Brain microvascular endothelial cell (primary cell): Measurements from ENCODE around the gene CLDN2.

Source experiments
- DNase-seq: peaks from one replicate; pipeline ENCODE4 v3.0.0-alpha.2; 2020
- H3K27ac ChIP-seq: fragments of 250-450 bp; sonication (Bioruptor Pico); 2 replicates; pipeline ENCODE4 v1.5.1; 2020; ENCODE audit warnings: mild to moderate bottlenecking, moderate library complexity
- H3K27me3 ChIP-seq: fragments of 250-450 bp; sonication (Bioruptor Pico); replicated peaks from 2 replicates; pipeline ENCODE4 v1.5.1; 2020; ENCODE audit warnings: mild to moderate bottlenecking
- H3K36me3 ChIP-seq: fragments of 250-450 bp; sonication (Bioruptor Pico); replicated peaks from 2 replicates; pipeline ENCODE4 v1.5.1; 2020; ENCODE audit warnings: mild to moderate bottlenecking
- H3K4me3 ChIP-seq: 2 replicates; pipeline ENCODE4 v1.5.1; 2011; ENCODE audit warnings: low read depth, mild to moderate bottlenecking, control low read depth, low read length, moderate library complexity
- in situ Hi-C: cut with HindIII; loops from 2 replicates; pipeline ENCODE4 v1.10.0; 2017; ENCODE audit warnings: low sequenced_read_pairs, low pct_ligation_motif_present
- TF ChIP-seq, protein P1 (sequence below): IDR thresholded peaks from 2 replicates; pipeline ENCODE4 v1.5.1; 2011; ENCODE audit warnings: low read depth, mild to moderate bottlenecking, moderate library complexity, low read length, control low read depth, inconsistent platforms; ENCODE audit errors: missing control alignments

Gene CLDN2

DNA sequence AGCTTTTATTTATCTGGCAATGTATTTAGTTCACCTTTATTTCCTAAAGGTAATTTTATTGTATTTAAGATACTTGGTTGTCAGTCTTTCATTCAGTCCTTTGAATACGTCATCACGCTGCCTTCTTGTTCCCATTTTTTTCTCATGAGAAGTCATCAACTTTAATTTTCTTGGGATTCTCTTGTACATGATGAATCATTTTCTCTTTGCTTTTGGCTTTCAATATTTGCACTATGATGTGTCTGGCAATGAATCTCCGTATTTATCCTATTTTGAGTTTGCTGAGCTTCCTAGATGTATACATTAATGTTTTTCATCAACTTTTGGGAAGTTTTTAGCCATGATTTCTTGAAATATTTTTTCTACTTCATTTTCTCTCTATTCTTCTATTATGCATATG, 28.4 kb downstream of the CLDN2 start:
- H3K27ac ChIP-seq: no peak overlapping the region
- H3K27me3 ChIP-seq: no peaks in the 10 kb centered on the region
- no peak overlapping the region for H3K4me3 ChIP-seq
- TF ChIP-seq, protein P1, sequence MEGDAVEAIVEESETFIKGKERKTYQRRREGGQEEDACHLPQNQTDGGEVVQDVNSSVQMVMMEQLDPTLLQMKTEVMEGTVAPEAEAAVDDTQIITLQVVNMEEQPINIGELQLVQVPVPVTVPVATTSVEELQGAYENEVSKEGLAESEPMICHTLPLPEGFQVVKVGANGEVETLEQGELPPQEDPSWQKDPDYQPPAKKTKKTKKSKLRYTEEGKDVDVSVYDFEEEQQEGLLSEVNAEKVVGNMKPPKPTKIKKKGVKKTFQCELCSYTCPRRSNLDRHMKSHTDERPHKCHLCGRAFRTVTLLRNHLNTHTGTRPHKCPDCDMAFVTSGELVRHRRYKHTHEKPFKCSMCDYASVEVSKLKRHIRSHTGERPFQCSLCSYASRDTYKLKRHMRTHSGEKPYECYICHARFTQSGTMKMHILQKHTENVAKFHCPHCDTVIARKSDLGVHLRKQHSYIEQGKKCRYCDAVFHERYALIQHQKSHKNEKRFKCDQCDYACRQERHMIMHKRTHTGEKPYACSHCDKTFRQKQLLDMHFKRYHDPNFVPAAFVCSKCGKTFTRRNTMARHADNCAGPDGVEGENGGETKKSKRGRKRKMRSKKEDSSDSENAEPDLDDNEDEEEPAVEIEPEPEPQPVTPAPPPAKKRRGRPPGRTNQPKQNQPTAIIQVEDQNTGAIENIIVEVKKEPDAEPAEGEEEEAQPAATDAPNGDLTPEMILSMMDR: no peak
- in situ Hi-C loops: no loop called here
- no peak for DNase-seq
- no peaks in the 10 kb centered on the region for H3K36me3 ChIP-seq

DNA sequence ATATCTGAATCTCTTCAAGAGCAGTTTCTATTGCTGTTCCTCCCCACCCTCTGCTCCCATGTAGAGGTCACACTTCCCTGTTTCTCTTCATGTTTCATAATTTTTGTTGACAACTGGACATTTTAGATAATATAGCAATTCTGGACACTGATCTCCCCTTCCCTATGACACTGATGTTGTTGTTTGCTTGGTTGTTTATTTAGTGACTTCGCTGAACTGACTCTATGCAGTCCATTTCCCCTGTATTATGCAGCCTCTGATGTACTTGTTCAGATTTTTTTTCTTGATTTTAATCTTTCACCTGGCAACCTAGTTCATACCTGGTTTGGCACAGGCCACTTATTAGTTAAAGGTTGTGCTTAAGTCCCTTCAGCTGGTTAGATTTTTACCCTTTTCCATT, 29.2 kb downstream of the CLDN2 start:
- TF ChIP-seq, protein P1: no peak
- in situ Hi-C loops: no loop called here

DNA sequence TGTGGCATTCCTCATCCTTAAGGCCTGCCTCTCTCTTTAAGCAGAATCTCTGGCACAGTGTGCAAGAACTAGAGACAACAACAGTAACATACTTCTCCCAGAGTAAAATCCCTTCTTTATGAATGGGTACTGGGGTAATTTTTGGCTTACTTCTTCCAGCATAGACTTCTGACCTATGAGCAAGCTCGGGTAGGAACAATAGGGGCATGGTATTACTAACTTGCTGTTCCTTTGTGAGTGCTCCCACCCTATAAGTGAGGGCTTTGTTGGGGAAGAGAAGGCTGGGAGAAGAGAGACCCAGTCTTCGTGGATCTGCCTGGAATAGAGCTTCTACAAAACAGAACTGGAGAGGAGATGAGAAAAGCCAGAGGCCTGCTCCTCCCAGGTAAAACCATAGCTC, 30.2 kb downstream of the CLDN2 start:
- in situ Hi-C loops: no loop called here
- Histone ChIP-seq H3K27me3 (no peaks in the 10 kb centered on the region), H3K4me3 (no peak overlapping the region), H3K36me3 (no peaks in the 10 kb centered on the region), H3K27ac (no peak overlapping the region)
- TF ChIP-seq, protein P1: no peak
- no peak for DNase-seq

More for the DNA sequence above, 29.2 kb downstream of the CLDN2 start:
- DNase-seq: no peak
- Histone ChIP-seq H3K36me3 (no peaks in the 10 kb centered on the region), H3K4me3 (no peak overlapping the region), H3K27me3 (no peaks in the 10 kb centered on the region), H3K27ac (no peak overlapping the region)

DNA sequence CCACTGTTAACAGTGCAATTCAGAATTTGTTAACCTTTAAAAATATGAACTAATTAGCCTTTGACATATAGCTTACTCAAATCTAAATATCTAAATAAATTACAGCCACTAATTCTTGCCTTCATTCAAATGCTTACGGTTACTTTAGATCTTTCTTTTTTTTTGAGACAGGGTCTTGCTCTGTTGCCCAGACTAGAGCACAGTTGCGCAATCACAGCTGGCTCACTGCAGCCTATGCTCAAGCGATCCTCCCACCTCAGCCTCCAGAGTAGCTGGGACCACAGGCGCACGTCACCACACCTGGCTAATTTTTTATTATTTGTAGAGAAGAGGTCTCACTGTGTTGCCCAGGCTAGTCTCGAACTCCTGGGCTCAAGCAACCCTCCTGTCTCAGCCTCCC, 31.0 kb downstream of the CLDN2 start:
- in situ Hi-C loops: no loop called here
- Histone ChIP-seq H3K27me3 (no peaks in the 10 kb centered on the region), H3K36me3 (no peaks in the 10 kb centered on the region), H3K4me3 (no peak overlapping the region), H3K27ac (no peak overlapping the region)
- DNase-seq: no peak
- TF ChIP-seq, protein P1: no peak

DNA sequence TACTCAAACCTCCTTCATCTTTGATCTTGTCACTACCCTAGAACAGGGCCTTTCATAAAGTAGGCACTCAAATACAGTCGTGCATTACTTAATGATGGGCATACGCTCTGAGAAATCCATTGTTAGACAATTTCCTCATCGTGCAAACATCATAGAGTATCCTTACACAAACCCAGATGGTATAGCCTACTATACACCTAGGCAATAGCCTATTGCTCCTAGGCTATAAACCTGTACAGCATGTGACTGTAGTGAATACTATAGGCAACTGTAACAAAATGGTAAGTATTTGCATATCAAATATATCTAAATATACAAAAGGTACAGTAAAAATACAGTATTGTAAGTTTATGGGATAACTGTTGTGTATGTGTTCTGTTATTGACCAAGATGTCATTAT, 31.9 kb downstream of the CLDN2 start:
- Histone ChIP-seq H3K27me3 (no peaks in the 10 kb centered on the region), H3K27ac (no peak overlapping the region), H3K36me3 (no peaks in the 10 kb centered on the region), H3K4me3 (no peak overlapping the region)
- in situ Hi-C loops: no loop called here
- DNase-seq: no peak
- TF ChIP-seq, protein P1: no peak

DNA sequence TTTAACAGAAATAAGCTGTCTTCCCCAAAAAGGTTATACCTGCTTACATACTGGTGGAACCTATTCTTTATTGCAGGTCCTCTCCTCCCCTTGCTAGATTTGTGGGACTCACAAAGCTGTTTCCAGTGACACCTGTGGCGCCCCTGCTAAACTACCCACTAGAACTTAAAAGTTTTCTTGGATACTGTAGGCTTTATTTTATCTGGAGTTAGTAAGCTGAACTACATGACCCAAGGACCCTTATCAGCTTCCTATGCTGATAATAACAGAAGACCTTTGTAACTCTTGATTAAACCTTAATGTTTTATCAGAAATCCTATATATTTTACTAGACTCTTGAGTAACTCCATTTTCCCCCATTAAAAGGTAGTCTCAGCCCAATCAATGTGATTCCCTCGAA, 32.3 kb downstream of the CLDN2 start:
- H3K4me3 ChIP-seq: no peak overlapping the region
- TF ChIP-seq, protein P1: no peak
- no peaks in the 10 kb centered on the region for H3K27me3 ChIP-seq
- H3K27ac ChIP-seq: no peak overlapping the region
- no peaks in the 10 kb centered on the region for H3K36me3 ChIP-seq
- no peak for DNase-seq
- in situ Hi-C loops: no loop called here
